HG03103 (cell line): Measurements from ENCODE around the gene PRLH.

Source experiments
- ATAC-seq: cut with Tn5 transposase; IDR thresholded peaks from one replicate; pipeline ENCODE4 v1.9.1; 2021; ENCODE audit warnings: low read depth; ENCODE audit not compliant: unreplicated experiment

PRLH gene

GRCh38 chr2:237563816-237564215 lies 2.6 kb upstream of the PRLH start:
- ATAC-seq: no peak

GRCh38 chr2:237564526-237565131 lies 1.7 kb upstream of the PRLH start:
- ATAC-seq: no peak

- no peak for ATAC-seq
These were observed 400 bp upstream of the PRLH start for GRCh38 chr2:237565974-237566373.

GRCh38 chr2:237567276-237568029 lies 1.1 kb downstream of the PRLH start:
- no peak for ATAC-seq

GRCh38 chr2:237568121-237568660 lies 1.8 kb downstream of the PRLH start:
- ATAC-seq: no peak

- ATAC-seq: no peak
These were observed 2.7 kb downstream of the PRLH start for GRCh38 chr2:237569041-237569440.

- no peak for ATAC-seq
These were observed 3.5 kb downstream of the PRLH start for GRCh38 chr2:237569896-237570295.

GRCh38 chr2:237570776-237571335 lies 4.5 kb downstream of the PRLH start:
- no peak for ATAC-seq

GRCh38 chr2:237571551-237571950 lies 5.2 kb downstream of the PRLH start:
- no peak for ATAC-seq

- peak; percentile 83 for ATAC-seq
These were observed 5.8 kb downstream of the PRLH start for GRCh38 chr2:237572021-237572741.

- no peak for ATAC-seq
These were observed 6.3 kb downstream of the PRLH start for GRCh38 chr2:237572742-237573101.

GRCh38 chr2:237573721-237574415 lies 7.5 kb downstream of the PRLH start:
- no peak for ATAC-seq

GRCh38 chr2:237574467-237574866 lies 8.1 kb downstream of the PRLH start:
- ATAC-seq: no peak

GRCh38 chr2:237574894-237575868 lies 8.8 kb downstream of the PRLH start:
- ATAC-seq: no peak

GRCh38 chr2:237575869-237576862 lies 9.8 kb downstream of the PRLH start:
- ATAC-seq: no peak

GRCh38 chr2:237576974-237577373 lies 10.6 kb downstream of the PRLH start:
- no peak for ATAC-seq

- ATAC-seq: no peak
These were observed 11.1 kb downstream of the PRLH start for GRCh38 chr2:237577458-237577857.
